ENCODE data around the gene RAB31.

DNA sequence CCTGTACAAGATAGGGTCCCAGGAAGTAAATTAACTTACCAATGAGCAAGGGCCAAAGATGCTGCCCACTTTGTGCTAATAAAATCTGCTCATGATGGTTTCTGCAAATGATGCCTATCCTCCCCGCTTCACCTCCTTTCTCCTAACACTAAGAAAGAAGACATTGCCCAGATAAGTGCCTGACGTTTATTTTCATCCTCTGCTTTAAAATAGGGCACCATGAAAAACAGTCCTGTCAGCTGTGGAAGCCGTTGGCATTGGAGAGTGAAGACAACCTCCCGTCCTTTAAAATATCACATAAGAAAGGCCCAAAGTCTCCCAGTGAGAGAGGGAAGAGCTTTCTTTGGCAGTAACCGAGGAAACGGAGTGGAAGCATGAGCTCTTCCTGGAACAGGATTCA lies 176.0 kb downstream of the RAB31 start:
- TF ChIP-seq, protein P1, sequence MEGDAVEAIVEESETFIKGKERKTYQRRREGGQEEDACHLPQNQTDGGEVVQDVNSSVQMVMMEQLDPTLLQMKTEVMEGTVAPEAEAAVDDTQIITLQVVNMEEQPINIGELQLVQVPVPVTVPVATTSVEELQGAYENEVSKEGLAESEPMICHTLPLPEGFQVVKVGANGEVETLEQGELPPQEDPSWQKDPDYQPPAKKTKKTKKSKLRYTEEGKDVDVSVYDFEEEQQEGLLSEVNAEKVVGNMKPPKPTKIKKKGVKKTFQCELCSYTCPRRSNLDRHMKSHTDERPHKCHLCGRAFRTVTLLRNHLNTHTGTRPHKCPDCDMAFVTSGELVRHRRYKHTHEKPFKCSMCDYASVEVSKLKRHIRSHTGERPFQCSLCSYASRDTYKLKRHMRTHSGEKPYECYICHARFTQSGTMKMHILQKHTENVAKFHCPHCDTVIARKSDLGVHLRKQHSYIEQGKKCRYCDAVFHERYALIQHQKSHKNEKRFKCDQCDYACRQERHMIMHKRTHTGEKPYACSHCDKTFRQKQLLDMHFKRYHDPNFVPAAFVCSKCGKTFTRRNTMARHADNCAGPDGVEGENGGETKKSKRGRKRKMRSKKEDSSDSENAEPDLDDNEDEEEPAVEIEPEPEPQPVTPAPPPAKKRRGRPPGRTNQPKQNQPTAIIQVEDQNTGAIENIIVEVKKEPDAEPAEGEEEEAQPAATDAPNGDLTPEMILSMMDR (IDR thresholded peaks at IDR 0.05), result no peak
- TF ChIP-seq POLR2A (IDR thresholded peaks at IDR 0.05; ENCODE audit: low read depth), result no peak

Measured in esophagus muscularis mucosa (tissue), 3 donors.